Brain microvascular endothelial cell (primary cell): ENCODE results near the gene MRPL43.

Experiments
- DNase-seq: peaks from one replicate; pipeline ENCODE4 v3.0.0-alpha.2; 2020
- H3K27ac ChIP-seq: fragments of 250-450 bp; sonication (Bioruptor Pico); 2 replicates; pipeline ENCODE4 v1.5.1; 2020; ENCODE audit warnings: mild to moderate bottlenecking, moderate library complexity
- H3K27me3 ChIP-seq: fragments of 250-450 bp; sonication (Bioruptor Pico); replicated peaks from 2 replicates; pipeline ENCODE4 v1.5.1; 2020; ENCODE audit warnings: mild to moderate bottlenecking
- H3K36me3 ChIP-seq: fragments of 250-450 bp; sonication (Bioruptor Pico); replicated peaks from 2 replicates; pipeline ENCODE4 v1.5.1; 2020; ENCODE audit warnings: mild to moderate bottlenecking
- H3K4me3 ChIP-seq: 2 replicates; pipeline ENCODE4 v1.5.1; 2011; ENCODE audit warnings: low read depth, mild to moderate bottlenecking, control low read depth, low read length, moderate library complexity
- in situ Hi-C: cut with HindIII; loops from 2 replicates; pipeline ENCODE4 v1.10.0; 2017; ENCODE audit warnings: low sequenced_read_pairs, low pct_ligation_motif_present
- TF ChIP-seq, protein P1 (sequence below): IDR thresholded peaks from 2 replicates; pipeline ENCODE4 v1.5.1; 2011; ENCODE audit warnings: low read depth, mild to moderate bottlenecking, moderate library complexity, low read length, control low read depth, inconsistent platforms; ENCODE audit errors: missing control alignments

The MRPL43 gene

DNA sequence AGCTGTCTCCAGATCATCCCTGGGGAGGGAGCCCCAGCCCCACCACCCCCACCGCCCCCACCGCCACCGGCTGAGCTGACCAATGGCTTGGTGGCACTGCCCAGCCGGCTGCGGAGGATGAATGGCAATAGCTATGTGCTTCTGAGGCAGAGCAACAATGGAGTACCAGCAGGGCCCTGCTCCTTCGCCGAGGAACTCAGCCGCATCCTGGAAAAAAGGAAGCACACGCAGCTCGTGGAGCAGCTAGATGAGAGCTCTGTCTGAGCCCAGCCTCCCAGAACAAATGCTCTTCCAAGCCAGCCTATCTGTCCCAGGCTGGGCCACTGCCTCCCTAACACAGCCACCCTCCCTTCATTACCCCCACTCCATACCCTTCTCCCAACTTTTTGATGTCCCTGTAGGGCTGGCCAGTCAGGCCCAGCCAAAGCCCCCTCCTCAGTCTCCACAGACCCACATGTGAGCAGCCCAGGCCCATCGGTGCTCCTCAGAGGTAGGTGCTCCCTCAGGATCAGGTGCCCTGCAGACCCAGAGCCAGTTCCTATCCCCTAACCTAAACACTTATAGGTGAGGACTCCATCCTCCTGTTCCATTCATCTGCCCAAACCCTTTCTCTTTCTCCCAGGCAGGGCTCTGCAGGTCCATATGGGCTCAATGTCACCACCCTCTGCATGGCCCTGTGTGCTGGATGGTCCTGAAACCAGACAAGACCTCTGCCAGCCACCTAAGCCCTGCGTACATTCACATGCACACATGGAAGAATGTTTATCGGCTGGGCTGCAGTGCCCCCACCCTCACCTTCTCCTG lies 3.2 kb downstream of the MRPL43 start:
- H3K4me3 ChIP-seq: no peak overlapping the region
- TF ChIP-seq, protein P1, sequence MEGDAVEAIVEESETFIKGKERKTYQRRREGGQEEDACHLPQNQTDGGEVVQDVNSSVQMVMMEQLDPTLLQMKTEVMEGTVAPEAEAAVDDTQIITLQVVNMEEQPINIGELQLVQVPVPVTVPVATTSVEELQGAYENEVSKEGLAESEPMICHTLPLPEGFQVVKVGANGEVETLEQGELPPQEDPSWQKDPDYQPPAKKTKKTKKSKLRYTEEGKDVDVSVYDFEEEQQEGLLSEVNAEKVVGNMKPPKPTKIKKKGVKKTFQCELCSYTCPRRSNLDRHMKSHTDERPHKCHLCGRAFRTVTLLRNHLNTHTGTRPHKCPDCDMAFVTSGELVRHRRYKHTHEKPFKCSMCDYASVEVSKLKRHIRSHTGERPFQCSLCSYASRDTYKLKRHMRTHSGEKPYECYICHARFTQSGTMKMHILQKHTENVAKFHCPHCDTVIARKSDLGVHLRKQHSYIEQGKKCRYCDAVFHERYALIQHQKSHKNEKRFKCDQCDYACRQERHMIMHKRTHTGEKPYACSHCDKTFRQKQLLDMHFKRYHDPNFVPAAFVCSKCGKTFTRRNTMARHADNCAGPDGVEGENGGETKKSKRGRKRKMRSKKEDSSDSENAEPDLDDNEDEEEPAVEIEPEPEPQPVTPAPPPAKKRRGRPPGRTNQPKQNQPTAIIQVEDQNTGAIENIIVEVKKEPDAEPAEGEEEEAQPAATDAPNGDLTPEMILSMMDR: no peak
- no peak overlapping the region for H3K27ac ChIP-seq
- in situ Hi-C loops: no loop called here
- no peaks in the 10 kb centered on the region for H3K27me3 ChIP-seq
- DNase-seq: no peak
- H3K36me3 ChIP-seq: peaks cover 7% of the 10 kb centered on the region

DNA sequence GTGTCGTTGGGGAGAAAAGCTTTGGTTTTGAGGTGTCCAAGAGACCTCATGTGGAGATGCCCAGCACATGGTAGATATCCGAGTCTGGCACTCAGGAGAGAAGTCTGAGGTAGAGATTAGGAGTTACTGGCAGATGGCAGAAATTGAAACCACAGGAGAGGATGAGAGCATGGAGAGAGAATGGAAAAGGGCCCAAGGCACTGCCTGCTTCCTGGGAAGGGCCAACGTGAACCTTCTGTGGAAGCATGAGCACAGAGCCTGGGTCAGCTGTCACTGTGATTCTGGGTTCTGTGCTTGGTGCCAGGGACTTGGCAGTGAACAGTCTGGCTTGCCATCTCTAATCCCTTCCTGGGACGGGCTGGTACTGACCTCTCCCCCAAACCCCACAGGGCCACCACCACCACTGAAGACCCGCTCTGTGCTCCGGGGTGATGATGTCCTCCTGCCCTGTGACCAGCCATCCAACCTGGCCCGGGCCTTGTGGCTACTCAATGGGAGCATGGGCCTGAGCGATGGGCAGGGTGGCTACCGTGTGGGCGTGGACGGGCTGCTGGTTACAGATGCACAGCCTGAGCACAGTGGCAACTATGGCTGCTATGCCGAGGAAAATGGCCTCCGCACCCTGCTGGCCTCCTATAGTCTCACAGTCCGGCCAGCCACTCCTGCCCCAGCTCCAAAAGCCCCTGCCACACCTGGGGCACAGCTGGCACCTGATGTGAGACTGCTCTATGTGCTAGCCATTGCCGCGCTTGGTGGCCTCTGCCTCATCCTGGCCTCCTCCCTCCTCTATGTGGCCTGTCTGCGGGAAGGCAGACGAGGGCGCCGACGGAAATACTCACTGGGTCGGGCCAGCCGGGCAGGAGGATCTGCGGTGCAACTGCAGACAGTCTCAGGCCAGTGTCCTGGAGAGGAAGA lies 4.1 kb downstream of the MRPL43 start:
- in situ Hi-C loops: no loop called here
- no peak for DNase-seq
- Histone ChIP-seq H3K36me3 (peaks cover 7% of the 10 kb centered on the region), H3K27ac (no peak overlapping the region), H3K27me3 (no peaks in the 10 kb centered on the region), H3K4me3 (no peak overlapping the region)
- TF ChIP-seq, protein P1: no peak

DNA sequence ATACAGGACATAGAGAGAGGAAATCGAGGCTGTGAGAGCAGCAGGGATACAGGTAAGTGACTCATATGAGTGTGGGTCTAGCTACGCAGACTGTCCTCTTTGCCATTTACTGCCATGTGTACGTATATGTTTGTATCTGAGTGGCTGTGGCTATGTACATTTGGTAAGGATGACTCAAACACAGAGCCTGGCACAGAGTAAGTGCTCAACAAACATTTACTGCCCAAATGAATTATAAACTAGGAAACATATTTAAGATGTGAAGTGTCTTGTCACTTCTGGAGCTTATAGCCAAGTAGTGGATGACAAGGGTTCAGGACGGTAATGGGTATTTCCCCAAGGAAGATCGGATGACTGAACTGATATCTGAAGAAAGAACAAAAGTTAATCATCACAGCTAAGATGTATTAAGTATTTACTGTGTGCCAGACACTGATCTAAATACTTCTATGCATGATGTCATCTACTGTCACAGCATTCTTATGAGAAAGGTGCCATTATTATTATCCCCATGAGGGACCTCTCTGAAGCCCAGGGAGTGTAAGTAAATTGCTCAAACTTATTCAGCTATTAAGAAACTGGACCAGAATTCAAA lies 6.0 kb downstream of the MRPL43 start:
- TF ChIP-seq, protein P1: no peak
- peaks cover 7% of the 10 kb centered on the region for H3K36me3 ChIP-seq
- in situ Hi-C loops: no loop called here
- H3K27me3 ChIP-seq: no peaks in the 10 kb centered on the region
- no peak overlapping the region for H3K27ac ChIP-seq
- no peak overlapping the region for H3K4me3 ChIP-seq
- no peak for DNase-seq

DNA sequence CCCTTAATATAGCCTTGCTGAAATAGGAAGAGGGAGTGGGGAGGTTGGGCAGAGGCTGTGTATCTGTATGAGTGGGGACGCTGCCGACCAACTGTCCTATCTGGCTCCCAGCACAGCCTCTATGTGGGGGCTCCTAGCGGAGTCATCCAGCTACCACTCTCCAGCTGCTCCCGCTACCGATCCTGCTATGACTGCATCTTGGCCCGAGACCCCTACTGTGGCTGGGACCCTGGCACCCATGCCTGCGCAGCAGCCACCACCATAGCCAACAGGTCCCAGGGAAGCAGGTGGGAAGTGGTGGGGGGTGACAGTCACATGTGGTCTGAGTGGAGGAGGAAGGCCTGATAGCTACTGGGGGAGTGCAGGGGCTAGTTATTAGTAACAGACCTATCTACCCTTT lies 6.6 kb downstream of the MRPL43 start:
- Histone ChIP-seq H3K4me3 (no peak overlapping the region), H3K36me3 (peaks cover 5% of the 10 kb centered on the region), H3K27me3 (no peaks in the 10 kb centered on the region), H3K27ac (no peak overlapping the region)
- no peak for DNase-seq
- in situ Hi-C loops: no loop called here
- TF ChIP-seq, protein P1: no peak

DNA sequence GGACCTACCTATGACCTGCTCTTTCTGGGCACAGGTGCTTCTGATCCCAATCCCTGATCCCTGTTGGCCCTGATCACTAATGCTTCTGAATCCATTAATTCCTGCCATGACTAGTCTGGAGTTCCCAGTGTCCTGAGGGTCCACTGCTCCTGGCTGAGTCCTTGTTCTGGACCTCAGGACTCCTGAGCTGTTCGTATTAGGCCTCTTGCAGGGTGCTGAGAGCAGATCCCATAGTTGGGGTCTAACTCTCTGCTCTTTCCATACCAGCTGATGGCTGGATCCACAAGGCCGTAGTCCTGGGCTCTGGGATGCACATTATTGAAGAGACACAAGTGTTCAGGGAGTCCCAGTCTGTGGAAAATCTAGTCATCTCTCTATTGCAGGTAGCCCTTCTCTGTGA lies 7.0 kb downstream of the MRPL43 start:
- H3K36me3 ChIP-seq: peaks cover 5% of the 10 kb centered on the region

More for the DNA sequence above, 7.0 kb downstream of the MRPL43 start:
- no peak for DNase-seq
- TF ChIP-seq, protein P1: no peak
- in situ Hi-C loops: no loop called here
- no peak overlapping the region for H3K27ac ChIP-seq
- H3K4me3 ChIP-seq: no peak overlapping the region
- H3K27me3 ChIP-seq: no peaks in the 10 kb centered on the region
